DND-41 (cell line): ENCODE measurements around the gene SNCB.

Experiments
- ATAC-seq: fragments of 200-7000 bp; cut with Tn5 transposase; 3 replicates; pipeline ENCODE4 v1.9.1; 2021; ENCODE audit warnings: low read depth; ENCODE audit not compliant: insufficient read depth
- DNase-seq: peaks from one replicate; pipeline ENCODE4 v3.0.0-alpha.2; 2020
- H2AFZ ChIP-seq: 2 replicates; pipeline ENCODE4 v1.6.0; 2012; ENCODE audit warnings: low read depth, low read length
- H3K27ac ChIP-seq: 2 replicates; pipeline ENCODE4 v1.5.1; 2012; ENCODE audit warnings: low read length, inconsistent platforms
- H3K27me3 ChIP-seq: fragments of 200-600 bp; sonication (generic); 2 replicates; pipeline ENCODE4 v1.6.0; 2012; ENCODE audit warnings: low read length, mild to moderate bottlenecking, inconsistent platforms; ENCODE audit not compliant: insufficient read depth, poor library complexity
- H3K36me3 ChIP-seq: 2 replicates; pipeline ENCODE4 v1.5.1; 2012; ENCODE audit warnings: low read length, inconsistent platforms; ENCODE audit not compliant: insufficient read depth
- H3K4me1 ChIP-seq: 2 replicates; pipeline ENCODE4 v1.5.1; 2012; ENCODE audit warnings: mild to moderate bottlenecking, low read length; ENCODE audit not compliant: insufficient read depth
- H3K4me2 ChIP-seq: 2 replicates; pipeline ENCODE4 v1.6.0; 2012; ENCODE audit warnings: mild to moderate bottlenecking, moderate library complexity, low read length, inconsistent platforms; ENCODE audit not compliant: insufficient read depth
- H3K4me3 ChIP-seq, 2 experiments: fragments of 200-600 bp in 1 of 2; shearing (Covaris generic) in 1 of 2; 2 replicates each; pipeline ENCODE4 v1.5.1; 2012 to 2016; ENCODE audit warnings: inconsistent platforms in 2 of 2, low read length in 2 of 2, mild to moderate bottlenecking in 2 of 2, low read depth in 1 of 2, moderate library complexity in 1 of 2
- H3K79me2 ChIP-seq: 2 replicates; pipeline ENCODE4 v1.6.0; 2012; ENCODE audit warnings: low read length, inconsistent platforms; ENCODE audit not compliant: insufficient read depth
- H3K9ac ChIP-seq: 2 replicates; pipeline ENCODE4 v1.6.0; 2012; ENCODE audit warnings: low read depth, mild to moderate bottlenecking, inconsistent platforms, low read length, moderate library complexity
- H3K9me3 ChIP-seq: 2 replicates; pipeline ENCODE4 v1.5.1; 2012; ENCODE audit warnings: low read length, moderate library complexity, mild to moderate bottlenecking, inconsistent platforms; ENCODE audit not compliant: insufficient read depth, severe bottlenecking
- H4K20me1 ChIP-seq: 2 replicates; pipeline ENCODE4 v1.6.0; 2012; ENCODE audit warnings: low read length; ENCODE audit not compliant: insufficient read depth
- CTCF ChIP-seq: IDR thresholded peaks from 2 replicates; pipeline ENCODE4 v1.5.1; 2012; ENCODE audit warnings: borderline replicate concordance, low read length, moderate library complexity, mild to moderate bottlenecking; ENCODE audit not compliant: poor library complexity, severe bottlenecking; ENCODE audit errors: extremely low read depth
- EZH2 ChIP-seq: IDR thresholded peaks from 3 replicates; pipeline ENCODE4 v1.6.1; 2012; ENCODE audit warnings: borderline replicate concordance, low read depth, mild to moderate bottlenecking, moderate library complexity, low read length, inconsistent platforms; ENCODE audit not compliant: severe bottlenecking

Gene SNCB

DNA sequence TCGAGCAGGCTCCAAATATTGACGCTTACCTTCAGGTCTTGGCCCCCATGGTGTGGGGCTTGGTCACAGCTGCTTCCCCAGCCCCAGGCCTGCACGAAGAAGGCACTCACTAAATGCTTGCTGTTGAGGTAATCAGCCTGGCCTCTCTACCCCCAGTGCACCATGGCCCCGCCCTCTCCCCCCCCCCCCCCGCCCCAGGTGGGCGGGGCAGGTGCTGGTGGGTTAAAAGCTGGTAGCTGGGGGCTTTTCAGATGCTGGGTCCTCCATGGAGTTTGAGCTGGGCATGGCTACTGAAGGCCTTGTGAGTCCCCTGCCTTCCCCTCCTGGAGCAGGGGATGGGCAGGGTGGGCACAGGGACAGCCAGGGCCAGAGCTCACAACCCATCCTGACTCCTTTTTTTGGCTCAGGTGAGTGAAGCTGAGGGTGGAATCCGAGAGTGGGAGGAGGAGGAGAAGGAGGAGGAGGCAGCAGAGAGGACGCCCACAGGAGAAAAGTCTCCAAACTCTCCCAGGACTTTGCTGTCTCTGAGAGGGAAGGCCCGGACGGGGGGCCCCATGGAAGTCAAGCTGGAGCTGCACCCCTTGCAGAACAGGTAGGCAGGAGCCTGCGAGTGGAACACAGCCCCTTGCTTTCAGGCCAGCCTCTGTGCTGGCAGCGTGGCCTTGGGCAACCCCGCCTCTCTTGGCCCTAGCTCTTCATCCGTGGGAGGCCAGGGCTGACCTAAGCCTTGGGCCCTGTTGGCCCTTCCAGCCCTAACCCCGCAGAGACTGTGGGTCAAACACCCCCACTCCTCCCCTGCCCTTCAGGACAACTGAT is 12.5 kb upstream of the SNCB start:
- Histone ChIP-seq H4K20me1 (no peaks in the 10 kb centered on the region), H3K27ac (no peak overlapping the region), H3K9ac (no peak overlapping the region), H3K4me3 (no peak overlapping the region), H3K4me2 (no peak overlapping the region), H3K36me3 (no peaks in the 10 kb centered on the region), H3K79me2 (peaks cover 7% of the 10 kb centered on the region), H3K27me3 (no peaks in the 10 kb centered on the region), H3K9me3 (no peaks in the 10 kb centered on the region), H2AFZ (no peak overlapping the region), H3K4me1 (peaks cover 16% of the 10 kb centered on the region)
- DNase-seq (no peak), ATAC-seq (no peak)
- no peak for TF ChIP-seq CTCF

DNA sequence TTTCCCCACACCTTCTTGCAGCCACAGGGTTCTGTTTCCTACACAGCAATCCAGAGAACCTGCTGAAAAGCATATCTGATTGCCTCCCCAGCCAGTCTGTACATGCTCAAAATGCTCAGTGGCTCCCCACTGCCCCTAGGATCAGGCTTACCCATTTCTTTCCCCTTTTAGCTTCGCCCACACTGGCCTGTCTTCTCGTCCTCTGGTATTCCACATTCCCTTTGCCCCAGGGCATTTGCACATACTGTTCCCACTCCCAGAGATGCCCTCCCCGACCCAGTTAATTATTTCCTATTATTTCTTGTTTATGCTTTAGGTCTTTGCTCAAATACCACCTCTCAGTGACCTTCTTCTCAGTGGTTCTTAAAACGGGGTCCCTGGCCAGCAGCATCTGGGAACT is 10.3 kb upstream of the SNCB start:
- DNase-seq (no peak), ATAC-seq (no peak)
- Histone ChIP-seq H4K20me1 (no peaks in the 10 kb centered on the region), H3K36me3 (no peaks in the 10 kb centered on the region), H3K27ac (no peak overlapping the region), H3K9ac (no peak overlapping the region), H3K4me2 (no peak overlapping the region), H3K27me3 (no peaks in the 10 kb centered on the region), H3K9me3 (no peaks in the 10 kb centered on the region), H2AFZ (no peak overlapping the region), H3K79me2 (no peaks in the 10 kb centered on the region), H3K4me3 (no peak overlapping the region), H3K4me1 (no peaks in the 10 kb centered on the region)
- TF ChIP-seq EZH2 (no peak), CTCF (no peak)

- Histone ChIP-seq H3K27ac (no peak overlapping the region), H3K27me3 (peaks cover 5% of the 10 kb centered on the region), H3K4me2 (no peak overlapping the region), H3K4me3 (no peak overlapping the region), H3K79me2 (no peaks in the 10 kb centered on the region), H3K9me3 (no peaks in the 10 kb centered on the region), H3K4me1 (no peaks in the 10 kb centered on the region), H2AFZ (no peak overlapping the region), H4K20me1 (no peaks in the 10 kb centered on the region), H3K36me3 (no peaks in the 10 kb centered on the region), H3K9ac (no peak overlapping the region)
- TF ChIP-seq CTCF (no peak), EZH2 (no peak)
- DNase-seq (no peak), ATAC-seq (no peak)
Observed at GRCh38 chr5:176639981-176640380, 9.6 kb upstream of the SNCB start.

DNA sequence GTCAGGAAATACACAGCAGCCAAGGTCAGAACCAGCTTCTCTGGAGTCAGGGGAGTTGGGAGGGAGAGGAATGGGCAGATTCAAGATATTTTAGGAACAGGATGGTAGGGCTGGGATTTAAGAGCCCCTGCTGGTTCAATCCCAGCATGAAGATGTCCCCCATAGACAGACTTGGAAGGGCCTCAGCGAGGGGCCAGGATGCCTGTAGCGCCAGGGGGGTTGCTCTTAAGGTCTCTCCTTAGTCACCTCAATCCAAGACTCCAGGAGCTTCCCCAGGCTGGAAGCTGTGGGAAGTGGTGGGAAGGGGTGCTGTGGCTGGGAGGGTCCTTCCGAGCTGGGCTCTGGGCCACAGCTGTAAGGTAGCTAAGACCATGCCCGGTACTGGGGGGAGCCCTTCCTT is 8.9 kb upstream of the SNCB start:
- no peaks in the 10 kb centered on the region for H4K20me1 ChIP-seq
- H3K4me1 ChIP-seq = no peaks in the 10 kb centered on the region
- no peak overlapping the region for H3K9ac ChIP-seq
- DNase-seq = no peak
- ATAC-seq = no peak
- H3K27me3 ChIP-seq = peaks cover 7% of the 10 kb centered on the region
- H3K4me2 ChIP-seq = no peak overlapping the region
- no peaks in the 10 kb centered on the region for H3K36me3 ChIP-seq
- no peaks in the 10 kb centered on the region for H3K79me2 ChIP-seq
- no peak overlapping the region for H2AFZ ChIP-seq
- TF ChIP-seq CTCF (no peak), EZH2 (no peak)
- H3K9me3 ChIP-seq = no peaks in the 10 kb centered on the region
- no peak overlapping the region for H3K4me3 ChIP-seq
- no peak overlapping the region for H3K27ac ChIP-seq
